ENCODE data around the gene RPL36A.

The RPL36A gene

GRCh38 chrX:101390664-101391525, at the start of gene RPL36A:
Gene RPL36A (plus strand): TSS chrX:101391011. CDS start chrX:101391044, 33 bp downstream.
- H3K36me3 Mint-ChIP-seq: peaks cover 55% of the 10 kb centered on the region
- peak; percentile 97 for ATAC-seq
- peak; percentile 48 to 85 for DNase-seq (ENCODE audit: low spot score in 2 of 2)
- peaks cover 12% of the 10 kb centered on the region for H3K4me1 Mint-ChIP-seq
- H3K9me3 Mint-ChIP-seq: no peaks in the 10 kb centered on the region
- peak within 1 kb of the TSS; percentile 86 for H3K4me3 Mint-ChIP-seq
- H3K27ac Mint-ChIP-seq: peak within 1 kb of the TSS; percentile 97

- ATAC-seq (peak; percentile 17), DNase-seq (ENCODE audit: low spot score in 2 of 2) (peak in 1 of 2 donors; percentile 45)
- Mint-ChIP-seq H3K4me3 (peak overlapping the region; percentile 82), H3K27ac (peak overlapping the region; percentile 89), H3K9me3 (no peaks in the 10 kb centered on the region), H3K36me3 (peaks cover 38% of the 10 kb centered on the region), H3K4me1 (no peaks in the 10 kb centered on the region)
Observed at GRCh38 chrX:101347859-101348451, 42.9 kb upstream of the RPL36A start.

DNA sequence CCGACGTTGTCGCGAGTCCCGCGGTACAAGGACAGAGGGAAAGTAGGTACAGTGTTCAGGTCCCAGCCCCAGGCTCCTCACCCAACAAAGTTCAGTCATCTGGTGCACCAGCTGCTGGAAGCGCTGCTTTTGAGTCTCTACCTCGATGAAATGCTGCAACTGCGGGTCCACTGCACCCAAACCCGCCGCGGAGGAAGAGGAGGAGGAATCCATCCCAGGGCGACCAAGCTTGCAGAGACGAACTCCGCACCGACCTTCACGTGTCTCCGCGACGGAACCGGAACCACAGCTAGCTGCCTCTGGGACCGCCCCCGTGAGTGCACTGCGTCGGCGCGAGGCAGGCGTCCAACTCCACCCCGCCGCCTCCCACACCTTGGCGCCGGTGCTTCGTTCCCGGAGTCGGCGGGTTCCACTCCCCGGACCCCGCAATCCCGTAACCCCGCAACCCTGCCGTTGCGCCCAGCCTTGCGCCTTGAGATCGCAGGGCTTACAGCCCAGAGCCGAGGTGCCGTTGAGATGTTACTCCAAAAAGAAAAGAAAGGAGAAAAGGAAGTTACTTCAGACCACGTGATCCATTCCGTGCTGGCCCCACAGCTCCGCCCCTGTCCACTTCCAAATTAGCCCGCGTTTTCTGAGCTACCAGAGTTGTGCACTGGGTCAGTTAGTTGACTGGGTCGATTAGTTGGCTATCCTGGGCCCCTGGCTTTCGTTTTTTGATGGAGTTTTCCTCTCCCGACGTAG, 42.2 kb upstream of the RPL36A start, which contains the start of gene TIMM8A:
Gene TIMM8A (minus strand): TSS at position 291 of the 741 bp plus-strand sequence. CDS start 78 bp downstream, at position 213.
- Mint-ChIP-seq H3K9me3 (no peaks in the 10 kb centered on the region), H3K4me3 (peak within 1 kb of the TSS; percentile 82), H3K27ac (peak within 1 kb of the TSS; percentile 89), H3K4me1 (no peaks in the 10 kb centered on the region), H3K36me3 (peaks cover 35% of the 10 kb centered on the region)
- DNase-seq (ENCODE audit: low spot score in 2 of 2): peak; percentile 39 to 82
- ATAC-seq: peak; percentile 98

DNA sequence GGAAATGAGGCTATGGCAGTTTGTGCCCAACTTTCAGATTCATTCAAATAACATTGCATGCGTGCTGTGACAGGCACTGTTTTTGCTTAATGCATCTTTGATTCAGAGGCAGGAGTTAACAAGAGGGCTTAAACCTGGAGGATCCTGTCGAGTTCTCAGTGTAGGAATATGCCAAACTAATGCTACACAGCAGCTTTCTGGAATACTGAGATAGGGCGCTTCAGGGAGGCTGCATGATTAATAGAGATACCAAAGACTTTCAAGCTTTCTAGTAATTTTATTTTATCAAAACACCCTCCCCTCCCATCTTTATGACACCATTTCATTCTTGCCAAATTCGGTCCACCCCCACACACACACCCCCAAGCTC, 41.6 kb upstream of the RPL36A start:
- no peaks in the 10 kb centered on the region for H3K9me3 Mint-ChIP-seq
- H3K36me3 Mint-ChIP-seq: peaks cover 30% of the 10 kb centered on the region
- no peak for DNase-seq (ENCODE audit: low spot score in 2 of 2)
- no peaks in the 10 kb centered on the region for H3K4me1 Mint-ChIP-seq
- peak overlapping the region; percentile 82 for H3K4me3 Mint-ChIP-seq
- no peak for ATAC-seq
- H3K27ac Mint-ChIP-seq: peak overlapping the region; percentile 89

DNA sequence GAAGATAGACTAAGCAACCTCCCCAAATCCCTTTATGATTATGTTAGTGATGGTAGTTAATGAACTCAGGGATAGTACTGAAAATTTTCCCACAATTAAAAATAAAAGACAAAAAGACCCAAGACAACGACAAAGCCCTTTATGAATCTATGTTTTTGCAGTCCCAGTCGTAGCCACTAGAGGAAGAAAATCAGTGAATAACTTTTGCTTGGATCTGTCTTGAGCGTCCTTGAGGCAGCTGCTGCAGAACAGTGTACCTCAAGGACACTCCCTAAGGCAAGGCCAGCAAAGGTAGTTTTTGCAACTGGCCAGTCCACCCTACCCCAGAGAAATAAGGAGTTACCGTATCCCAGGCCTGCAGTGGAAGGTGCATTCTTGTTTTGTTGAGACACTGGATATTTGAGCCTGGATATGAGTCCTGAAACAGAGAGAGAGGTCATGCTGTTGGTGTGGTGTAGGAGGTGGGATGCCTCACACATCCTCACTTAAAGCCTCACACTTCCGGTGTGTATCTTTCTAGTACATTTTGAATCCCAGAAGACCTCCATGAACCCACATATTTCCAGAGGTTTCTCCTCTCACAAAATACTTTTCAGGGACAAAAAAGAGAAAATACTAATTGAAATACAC, 33.5 kb upstream of the RPL36A start:
- H3K27ac Mint-ChIP-seq: no peak overlapping the region
- no peaks in the 10 kb centered on the region for H3K4me1 Mint-ChIP-seq
- DNase-seq (ENCODE audit: low spot score in 2 of 2) (no peak), ATAC-seq (no peak)
- H3K36me3 Mint-ChIP-seq: no peaks in the 10 kb centered on the region
- no peaks in the 10 kb centered on the region for H3K9me3 Mint-ChIP-seq
- no peak overlapping the region for H3K4me3 Mint-ChIP-seq

DNA sequence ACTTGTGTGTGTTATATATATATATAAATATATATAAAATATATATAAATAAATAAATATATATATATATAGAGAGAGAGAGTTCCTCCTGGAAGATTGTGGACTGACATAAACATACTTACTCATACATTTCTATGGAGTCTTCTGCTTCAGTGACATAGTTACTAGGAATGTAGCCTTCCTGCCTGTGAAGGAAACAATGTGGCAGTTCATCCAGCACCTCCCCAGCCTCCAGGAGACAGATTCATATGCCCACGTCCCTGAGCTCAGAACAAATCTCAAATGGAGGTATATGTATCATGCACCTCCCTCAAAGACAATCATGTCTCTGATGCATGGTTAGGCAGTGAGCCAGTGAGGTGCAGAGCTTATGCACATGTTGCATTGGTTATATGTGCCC, 30.8 kb upstream of the RPL36A start:
- Mint-ChIP-seq H3K4me1 (no peaks in the 10 kb centered on the region), H3K27ac (no peak overlapping the region), H3K4me3 (no peak overlapping the region), H3K9me3 (no peaks in the 10 kb centered on the region), H3K36me3 (no peaks in the 10 kb centered on the region)
- DNase-seq (ENCODE audit: low spot score in 2 of 2): no peak
- ATAC-seq: no peak

GRCh38 chrX:101360390-101360789, 30.4 kb upstream of the RPL36A start:
- Mint-ChIP-seq H3K27ac (no peak overlapping the region), H3K36me3 (no peaks in the 10 kb centered on the region), H3K4me1 (no peaks in the 10 kb centered on the region), H3K4me3 (no peak overlapping the region), H3K9me3 (no peaks in the 10 kb centered on the region)
- DNase-seq (ENCODE audit: low spot score in 2 of 2) (no peak), ATAC-seq (no peak)

GRCh38 chrX:101362116-101362515, 28.7 kb upstream of the RPL36A start:
- Mint-ChIP-seq H3K27ac (no peak overlapping the region), H3K36me3 (no peaks in the 10 kb centered on the region), H3K9me3 (no peaks in the 10 kb centered on the region), H3K4me3 (no peak overlapping the region), H3K4me1 (no peaks in the 10 kb centered on the region)
- ATAC-seq (no peak), DNase-seq (ENCODE audit: low spot score in 2 of 2) (no peak)

- DNase-seq (ENCODE audit: low spot score in 2 of 2) (no peak), ATAC-seq (no peak)
- Mint-ChIP-seq H3K4me3 (no peak overlapping the region), H3K27ac (no peak overlapping the region), H3K36me3 (no peaks in the 10 kb centered on the region), H3K4me1 (no peaks in the 10 kb centered on the region), H3K9me3 (no peaks in the 10 kb centered on the region)
Observed at GRCh38 chrX:101362757-101363156, 28.1 kb upstream of the RPL36A start.

DNA sequence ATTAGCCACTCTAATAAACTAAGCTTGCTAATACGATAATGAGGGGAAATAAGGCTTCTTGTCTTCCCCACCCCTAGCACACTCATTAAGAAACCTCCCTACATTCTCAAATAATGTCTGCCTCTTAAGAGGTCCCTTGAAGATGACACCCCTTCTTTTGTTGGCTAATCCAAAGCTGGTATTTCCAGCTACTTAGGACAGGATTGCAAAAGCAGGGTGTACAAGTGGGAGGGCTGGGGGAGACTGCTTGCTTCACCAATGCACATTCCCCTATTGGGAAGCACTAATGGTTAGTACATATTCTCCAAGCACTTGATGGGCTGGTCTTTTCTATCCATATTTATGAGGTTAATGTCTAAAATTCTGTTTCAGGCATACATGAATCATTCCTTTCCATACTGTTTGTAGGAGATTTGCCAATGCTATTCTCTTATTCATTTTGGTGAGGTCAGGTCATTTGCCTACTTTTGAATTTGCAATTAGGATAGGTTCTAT, 25.5 kb upstream of the RPL36A start:
- ATAC-seq (no peak), DNase-seq (ENCODE audit: low spot score in 2 of 2) (no peak)
- H3K9me3 Mint-ChIP-seq: no peaks in the 10 kb centered on the region
- H3K27ac Mint-ChIP-seq: no peak overlapping the region
- H3K36me3 Mint-ChIP-seq: no peaks in the 10 kb centered on the region
- no peaks in the 10 kb centered on the region for H3K4me1 Mint-ChIP-seq
- no peak overlapping the region for H3K4me3 Mint-ChIP-seq

DNA sequence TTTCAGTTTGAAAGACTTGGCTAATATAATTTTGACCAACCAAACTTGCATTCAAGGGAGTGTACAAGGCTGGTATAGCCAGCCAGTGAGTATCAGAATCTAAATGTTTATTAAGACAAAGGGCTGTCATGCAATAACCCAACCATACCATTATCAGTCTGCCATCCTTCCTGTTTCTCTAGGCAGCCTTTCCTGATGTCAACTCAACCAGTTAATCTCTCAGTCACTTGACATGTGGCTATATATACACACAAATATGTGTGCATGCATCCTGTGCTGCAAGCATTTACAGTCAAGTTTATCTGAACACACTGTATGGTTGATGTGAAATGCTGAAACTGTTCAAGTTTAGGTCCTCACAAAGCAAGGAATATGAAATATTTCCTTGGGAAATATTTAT, 22.0 kb upstream of the RPL36A start:
- DNase-seq (ENCODE audit: low spot score in 2 of 2) (no peak), ATAC-seq (no peak)
- Mint-ChIP-seq H3K36me3 (no peaks in the 10 kb centered on the region), H3K4me1 (no peaks in the 10 kb centered on the region), H3K9me3 (no peaks in the 10 kb centered on the region), H3K4me3 (no peak overlapping the region), H3K27ac (no peak overlapping the region)

DNA sequence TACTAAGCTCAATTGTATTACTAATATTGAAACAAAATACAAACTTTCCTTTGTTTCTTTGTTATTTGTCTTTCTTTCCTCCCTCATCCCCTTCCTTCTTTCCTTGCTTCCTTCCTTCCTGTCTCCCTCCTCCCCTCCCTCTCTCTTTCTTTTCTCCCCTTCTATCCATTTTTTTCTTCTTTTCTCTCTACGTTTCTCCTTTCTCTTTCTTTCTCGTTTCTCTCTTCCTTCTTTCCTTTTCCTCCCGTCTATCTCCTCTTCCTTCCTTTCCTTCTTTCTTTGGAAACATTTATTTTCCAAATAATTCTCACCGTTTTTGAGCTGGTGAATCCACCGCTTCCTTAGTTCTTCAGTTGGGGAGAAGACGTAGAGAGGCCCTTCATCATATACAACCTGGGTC, 21.1 kb upstream of the RPL36A start:
- Mint-ChIP-seq H3K27ac (no peak overlapping the region), H3K36me3 (no peaks in the 10 kb centered on the region), H3K4me1 (no peaks in the 10 kb centered on the region), H3K9me3 (no peaks in the 10 kb centered on the region), H3K4me3 (no peak overlapping the region)
- ATAC-seq: no peak
- no peak for DNase-seq (ENCODE audit: low spot score in 2 of 2)

DNA sequence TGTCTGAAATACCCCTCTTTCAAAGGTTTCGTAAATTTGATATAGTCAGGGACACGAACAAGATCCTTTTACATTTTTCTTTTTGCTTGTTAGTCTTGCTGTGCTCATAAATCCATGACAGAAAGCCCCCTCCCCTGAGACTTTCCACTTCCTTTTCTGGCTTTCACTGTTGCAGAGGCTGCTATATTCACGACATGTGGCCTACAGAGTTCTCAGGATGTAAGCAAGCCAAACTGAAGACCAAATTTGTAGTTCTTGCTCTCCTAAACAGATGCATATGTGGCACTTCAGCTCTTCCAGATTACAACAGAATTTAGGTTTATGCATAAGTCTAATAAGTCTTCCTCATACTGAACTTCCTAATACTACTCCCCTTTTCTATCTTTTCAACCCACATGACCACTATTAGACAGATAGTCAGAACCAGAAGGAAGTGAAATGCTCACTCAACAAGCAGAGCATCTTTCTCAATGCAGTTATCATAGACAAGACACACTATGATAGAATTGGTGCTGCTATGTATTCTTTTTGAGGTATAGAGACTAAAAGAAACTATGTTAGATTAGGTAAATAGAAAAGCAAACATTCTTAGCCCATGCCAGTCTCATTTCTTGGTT, 19.8 kb upstream of the RPL36A start:
- DNase-seq (ENCODE audit: low spot score in 2 of 2) (no peak), ATAC-seq (no peak)
- Mint-ChIP-seq H3K4me1 (no peaks in the 10 kb centered on the region), H3K27ac (no peak overlapping the region), H3K36me3 (no peaks in the 10 kb centered on the region), H3K4me3 (no peak overlapping the region), H3K9me3 (no peaks in the 10 kb centered on the region)

- DNase-seq (ENCODE audit: low spot score in 2 of 2) (no peak), ATAC-seq (no peak)
- no peak overlapping the region for H3K4me3 Mint-ChIP-seq
- no peaks in the 10 kb centered on the region for H3K4me1 Mint-ChIP-seq
- no peaks in the 10 kb centered on the region for H3K9me3 Mint-ChIP-seq
- no peaks in the 10 kb centered on the region for H3K36me3 Mint-ChIP-seq
- H3K27ac Mint-ChIP-seq: no peak overlapping the region
Observed at GRCh38 chrX:101377547-101377946, 13.3 kb upstream of the RPL36A start.

All from stimulated activated effector memory CD8-positive, alpha-beta T cell treated with anti-CD3 and anti-CD28 coated beads, Interleukin-12 subunit alpha, Interleukin-12 subunit beta, amount 100 ng/mL, for 72 hours (primary cell).